Kidney tubule cell (primary cell): Measurements from ENCODE around the gene MUSK.

ENCODE experiments used
- DNase-seq: peaks from one replicate; pipeline ENCODE4 v3.0.0-alpha.2; 2018; ENCODE audit warnings: low spot score

MUSK gene

DNA sequence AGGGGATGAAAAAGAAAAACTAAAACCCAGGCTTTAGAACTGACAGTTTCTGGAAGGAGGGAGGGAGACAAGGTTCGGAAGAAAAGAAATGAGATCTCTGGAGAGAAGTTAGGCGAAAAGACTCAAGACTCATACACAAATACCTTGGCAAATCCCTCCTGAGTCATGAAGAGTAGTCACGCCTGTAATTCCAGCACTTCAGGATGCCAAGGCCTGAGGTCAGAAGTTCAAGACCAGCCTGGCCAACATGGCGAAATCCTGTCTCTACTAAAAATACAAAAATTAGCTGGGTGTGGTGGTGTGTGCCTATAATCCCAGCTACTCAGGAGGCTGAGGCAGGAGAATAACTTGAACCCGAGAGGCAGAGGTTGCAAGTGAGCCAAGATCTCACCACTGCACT, 27.3 kb downstream of the MUSK start:
- DNase-seq: peak; percentile 7

DNA sequence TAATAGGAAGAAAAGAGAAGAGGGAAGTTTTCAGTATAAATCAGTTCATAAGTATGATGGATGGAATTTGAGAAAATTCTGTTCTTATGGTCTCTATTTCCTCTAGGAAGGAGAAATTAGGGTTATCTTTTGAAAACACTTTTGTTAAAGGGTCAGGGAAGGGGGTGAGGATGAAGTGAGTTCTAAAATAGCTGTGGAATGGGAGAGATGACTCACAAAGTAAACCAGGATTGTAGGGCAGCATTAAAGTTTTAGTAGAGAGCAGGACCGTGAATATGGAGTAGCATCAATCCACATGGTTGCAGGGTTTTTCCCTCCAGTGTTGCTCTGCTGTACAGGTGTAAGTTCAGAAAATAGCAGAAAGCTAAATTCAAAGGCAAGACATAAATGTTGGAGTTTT, 32.4 kb downstream of the MUSK start:
- peak; percentile 3 for DNase-seq

DNA sequence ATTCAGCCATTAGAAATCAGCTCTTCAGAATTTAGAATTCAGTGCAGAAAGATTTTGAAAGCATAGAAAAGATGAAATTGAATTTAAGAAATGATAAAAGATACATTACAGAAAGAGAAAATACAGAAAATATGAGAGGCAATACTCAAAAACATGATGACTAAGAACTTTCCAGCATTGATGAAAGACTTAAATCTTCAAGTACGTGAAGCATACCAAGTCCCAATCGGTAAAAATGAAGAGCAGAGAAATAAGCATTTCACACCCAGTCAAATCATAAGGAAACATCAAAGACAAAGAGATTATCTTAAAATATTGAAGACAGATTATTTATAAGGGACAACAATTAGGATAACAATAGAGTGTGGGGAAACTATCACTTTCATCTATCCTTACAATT, 35.1 kb downstream of the MUSK start:
- no peak for DNase-seq

DNA sequence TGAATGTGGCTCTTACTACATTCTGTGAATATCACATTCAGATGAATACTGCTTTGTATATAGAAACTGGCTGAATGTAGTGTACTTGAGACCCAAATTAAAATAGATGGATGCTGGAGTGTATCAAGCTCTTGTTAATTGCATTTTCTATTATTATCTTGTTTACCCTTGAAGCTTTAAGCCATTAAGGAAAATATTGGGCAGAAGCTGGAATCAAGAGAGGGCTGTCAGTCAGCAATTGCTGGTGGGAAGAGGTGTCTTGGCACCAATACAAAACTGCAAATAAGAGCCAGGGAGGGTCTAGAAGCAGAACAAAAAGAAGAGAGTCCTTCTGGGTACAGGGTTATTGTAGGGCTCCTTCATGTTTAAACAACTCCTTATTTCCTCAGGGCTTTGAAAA, 38.8 kb downstream of the MUSK start:
- DNase-seq: no peak

DNA sequence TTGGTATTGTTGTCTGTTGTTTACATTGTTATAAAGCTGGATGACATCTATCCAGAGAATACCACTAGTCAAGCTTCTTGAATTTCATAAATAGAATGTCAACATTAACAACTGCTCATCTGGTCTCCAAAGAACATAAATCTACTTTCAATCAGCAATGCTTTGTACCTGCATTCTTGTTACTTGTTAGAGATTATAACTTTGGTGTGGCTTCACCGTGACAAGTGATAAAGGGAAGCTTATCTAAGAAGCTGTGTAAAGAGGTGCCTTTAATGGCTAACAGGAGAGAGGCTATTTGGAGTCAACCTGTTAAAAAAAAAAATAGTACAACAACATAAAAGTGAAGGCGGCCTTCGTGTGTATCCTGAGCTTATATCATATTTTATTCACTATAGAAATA, 41.8 kb downstream of the MUSK start:
- no peak for DNase-seq

DNA sequence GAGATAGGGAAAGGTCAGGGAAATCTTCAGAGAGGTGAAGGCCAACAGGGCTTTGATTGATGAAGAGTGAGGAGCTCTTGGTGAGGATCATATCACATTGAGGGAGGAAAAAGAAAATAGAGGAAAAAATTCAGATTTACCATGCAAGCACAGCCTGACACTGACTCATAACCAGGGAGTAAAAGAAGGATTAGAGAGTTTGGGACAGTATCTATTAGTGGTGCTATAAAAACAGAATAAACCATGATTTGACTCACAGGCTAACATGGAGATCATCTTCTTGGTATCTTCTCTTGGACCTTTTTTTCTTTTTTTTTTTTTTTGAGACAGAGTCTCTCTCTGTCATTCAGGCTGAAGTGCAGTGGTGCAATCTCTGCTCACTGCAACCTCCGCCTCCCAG, 44.4 kb downstream of the MUSK start:
- no peak for DNase-seq

DNA sequence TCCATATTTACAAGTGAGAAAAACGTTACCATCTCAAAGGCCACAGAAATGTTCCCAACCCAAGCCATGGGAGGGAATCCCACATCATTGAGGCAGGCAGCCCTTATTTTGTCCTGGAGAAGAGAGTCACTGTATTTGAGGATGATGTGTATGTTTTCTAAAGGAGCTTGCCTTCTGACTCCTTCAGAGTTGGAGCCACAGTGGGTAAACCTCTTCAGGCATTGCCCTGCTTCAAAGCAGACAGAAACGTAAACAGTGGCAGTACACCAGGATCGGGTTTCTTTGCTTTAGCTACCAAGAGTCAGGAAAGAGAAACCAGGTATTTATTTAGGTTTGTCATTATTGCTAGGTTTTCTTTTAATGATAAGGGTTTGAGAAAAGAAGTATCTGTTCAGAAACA, 45.7 kb downstream of the MUSK start:
- no peak for DNase-seq

DNA sequence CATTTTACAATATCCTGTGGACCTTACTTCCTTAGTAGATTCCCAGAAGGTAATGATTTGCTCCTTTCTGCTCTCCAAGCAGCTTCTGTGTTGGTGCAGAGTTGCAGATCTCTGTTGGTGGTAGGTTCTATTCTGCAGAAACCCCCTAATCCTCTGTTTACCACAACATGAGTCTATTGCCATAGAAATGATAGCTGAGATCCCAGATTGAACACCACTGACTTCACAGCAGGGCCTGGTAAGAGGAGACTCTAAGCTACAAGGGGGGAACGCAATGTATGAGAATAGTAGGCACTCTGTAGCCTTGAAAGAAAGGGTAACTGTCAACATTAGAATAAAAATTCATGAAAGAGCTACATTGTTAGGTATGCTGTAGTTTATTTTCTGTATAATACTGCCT, 59.5 kb downstream of the MUSK start:
- DNase-seq: no peak

DNA sequence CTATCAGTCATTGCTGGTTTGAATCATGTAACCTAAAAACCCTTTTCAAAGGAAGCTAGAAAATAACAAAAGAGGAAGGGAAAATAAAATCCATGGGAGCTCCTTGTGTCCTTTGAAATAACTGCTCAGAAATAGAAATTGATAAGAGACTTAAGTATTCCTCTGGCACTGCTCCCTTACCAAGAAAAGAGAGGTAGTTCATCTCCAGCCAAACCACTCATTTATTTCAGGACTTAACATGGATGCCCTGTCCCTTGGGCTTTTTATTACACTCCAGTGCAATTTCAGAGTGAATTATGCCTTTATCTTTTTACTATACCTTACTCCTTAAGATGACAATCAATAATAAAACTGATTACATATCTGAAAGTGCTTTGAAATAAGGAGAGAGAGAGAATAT, 61.0 kb downstream of the MUSK start:
- no peak for DNase-seq

DNA sequence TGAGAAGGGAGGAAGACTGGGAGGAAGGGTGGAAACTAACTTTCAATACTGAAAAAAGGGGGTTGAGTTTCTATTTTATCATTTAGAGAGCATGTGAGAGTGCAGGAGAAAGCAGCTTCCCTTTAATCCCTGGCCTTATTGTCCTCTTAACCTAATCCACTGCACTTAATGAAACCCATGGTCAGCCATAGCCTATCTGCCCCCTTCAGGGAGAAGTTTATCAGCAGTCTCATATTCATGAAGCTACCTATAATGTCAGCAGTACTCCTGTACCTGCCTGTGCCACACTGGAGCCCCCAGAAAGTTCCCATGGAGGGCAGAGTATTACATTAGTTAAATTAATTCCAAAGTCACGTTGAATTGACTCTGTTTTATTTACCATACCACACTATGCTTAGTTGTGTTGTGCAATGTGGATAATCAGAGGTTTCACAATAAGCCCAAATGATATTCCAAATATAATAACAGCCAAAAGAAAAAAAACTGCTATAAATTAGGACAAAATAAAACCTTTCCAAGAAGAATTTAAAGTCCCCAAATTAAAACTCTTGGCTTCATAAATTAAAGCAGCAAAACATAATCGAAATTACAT, 62.9 kb downstream of the MUSK start:
- no peak for DNase-seq

DNA sequence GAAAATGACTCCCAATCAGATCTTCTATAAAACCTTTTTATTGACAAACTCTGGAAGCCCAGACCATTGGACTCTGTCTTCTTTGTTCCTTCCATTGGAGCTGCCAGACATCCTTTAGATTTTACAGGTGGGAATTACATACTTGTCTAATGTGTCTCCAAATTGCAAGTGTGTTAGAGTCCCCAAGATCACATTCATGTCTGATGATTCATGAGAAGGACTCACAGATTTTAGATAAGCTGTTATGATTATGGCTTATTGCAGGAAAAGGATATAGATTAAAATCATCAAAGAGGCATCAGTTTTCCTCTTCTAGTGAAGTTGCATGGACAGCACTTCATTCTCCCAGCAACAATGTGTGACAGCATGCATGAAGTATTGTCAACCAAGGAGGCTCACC, 70.4 kb downstream of the MUSK start:
- DNase-seq: peak; percentile 47

DNA sequence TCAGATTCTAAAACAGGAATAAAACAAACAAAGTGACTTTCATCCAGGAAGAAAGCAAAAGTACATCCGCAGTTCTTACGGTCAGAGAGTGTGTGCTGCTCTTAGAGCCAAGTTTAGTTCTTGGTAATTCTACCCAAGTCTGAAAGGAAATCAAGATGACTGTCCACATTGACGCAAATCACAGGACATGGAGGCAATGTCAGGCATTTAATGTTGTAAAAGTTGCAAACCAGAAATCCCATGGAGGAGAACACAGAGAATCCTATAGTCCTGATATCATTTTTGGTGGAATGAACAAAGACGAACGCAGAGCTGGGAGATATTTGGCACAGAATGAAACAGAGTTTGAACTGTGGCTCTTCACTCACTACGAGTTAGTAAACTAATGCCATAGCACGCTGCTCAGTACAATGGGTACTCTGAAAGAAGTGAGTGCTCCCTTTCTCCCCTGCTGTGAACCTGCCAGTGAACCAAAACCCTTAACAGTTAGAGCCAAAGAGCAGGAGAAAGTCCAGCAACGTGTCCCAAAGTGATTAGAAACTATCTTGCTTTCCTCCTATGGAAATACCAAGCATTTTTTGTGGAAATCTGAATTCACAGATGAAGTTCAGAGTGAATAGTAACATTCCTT, 74.3 kb downstream of the MUSK start:
- peak; percentile 21 for DNase-seq

DNA sequence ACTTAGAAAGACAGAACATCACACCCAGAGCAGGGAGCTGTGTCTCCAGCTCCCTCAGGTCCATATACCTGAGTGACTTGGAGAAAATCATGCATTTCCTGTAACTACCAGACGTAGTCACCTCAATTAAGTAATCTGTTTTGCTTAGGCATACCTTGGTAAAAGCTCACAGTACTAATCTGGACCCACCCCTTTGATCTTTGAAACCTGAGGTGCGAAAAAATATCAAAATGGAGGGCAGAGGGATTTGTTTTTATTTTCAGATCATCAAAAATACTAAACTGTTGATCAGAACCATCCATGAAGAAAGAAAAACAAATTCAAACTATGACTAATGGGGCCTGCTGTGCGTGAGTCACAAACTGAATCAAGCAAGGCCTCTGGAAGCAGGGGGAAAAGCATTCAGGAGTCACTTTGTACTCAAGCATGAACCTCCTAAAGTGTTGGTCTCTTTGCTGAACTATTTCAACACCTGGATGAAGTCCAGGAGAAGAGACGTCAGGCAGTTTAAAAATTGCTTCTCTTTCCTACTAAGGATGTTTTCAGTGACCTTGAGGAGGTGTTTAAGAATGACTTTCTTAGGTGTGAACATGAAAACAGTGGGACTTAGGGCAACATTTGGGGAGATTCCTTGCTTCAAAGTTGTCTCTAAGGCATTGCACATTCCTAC, 76.3 kb downstream of the MUSK start:
- peak; percentile 96 for DNase-seq

DNA sequence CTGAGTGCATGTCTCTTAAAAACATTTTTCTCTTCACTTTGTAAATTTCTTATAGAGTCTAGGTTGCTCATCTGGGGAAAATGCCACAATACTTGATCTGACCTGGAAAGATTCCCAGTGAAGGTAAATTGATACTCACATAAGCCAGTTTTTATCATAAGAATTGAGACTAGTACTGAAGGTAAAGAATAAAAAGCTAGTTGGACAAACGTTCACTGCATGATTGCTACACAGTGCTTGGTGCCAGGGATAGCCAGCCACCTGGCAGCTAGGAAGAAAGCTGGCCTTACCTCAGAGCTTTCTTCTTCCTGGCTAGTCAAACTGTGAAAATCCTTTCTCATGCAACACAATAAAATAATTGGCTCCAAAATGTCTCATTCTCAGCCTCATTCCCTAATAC, 77.1 kb downstream of the MUSK start:
- DNase-seq: no peak

DNA sequence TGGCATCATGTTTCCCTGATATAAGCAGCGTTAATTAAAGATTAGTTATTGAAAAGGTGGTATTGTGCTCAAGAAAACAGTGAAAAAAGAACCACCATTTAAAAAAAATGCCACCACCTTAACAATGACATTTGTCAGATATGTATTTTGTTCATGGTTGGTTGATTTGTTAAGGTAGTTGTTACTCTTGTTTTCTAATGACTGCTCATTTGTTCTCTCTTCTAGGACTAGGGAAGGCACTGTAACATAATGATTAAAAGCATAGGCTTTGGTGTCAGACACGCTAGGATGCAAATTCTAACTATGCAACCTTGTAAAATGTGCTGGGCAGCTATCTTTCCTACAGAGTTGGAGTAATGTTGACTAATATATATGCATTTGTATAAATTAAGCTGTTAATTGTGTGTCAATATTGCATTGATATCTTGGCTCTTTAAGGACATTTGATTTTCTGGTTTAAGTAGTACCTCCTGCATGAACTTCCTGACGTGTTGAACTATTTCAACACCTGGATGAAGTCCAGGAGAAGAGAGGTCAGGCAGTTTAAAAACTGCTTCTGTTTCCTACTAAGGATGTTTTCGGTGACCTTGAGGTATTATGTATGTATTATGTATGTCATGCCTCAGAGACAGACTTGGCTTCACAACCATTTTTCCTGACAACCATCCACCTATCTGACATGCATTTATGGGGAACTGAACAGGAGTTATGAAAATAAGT, 77.8 kb downstream of the MUSK start:
- DNase-seq: no peak

DNA sequence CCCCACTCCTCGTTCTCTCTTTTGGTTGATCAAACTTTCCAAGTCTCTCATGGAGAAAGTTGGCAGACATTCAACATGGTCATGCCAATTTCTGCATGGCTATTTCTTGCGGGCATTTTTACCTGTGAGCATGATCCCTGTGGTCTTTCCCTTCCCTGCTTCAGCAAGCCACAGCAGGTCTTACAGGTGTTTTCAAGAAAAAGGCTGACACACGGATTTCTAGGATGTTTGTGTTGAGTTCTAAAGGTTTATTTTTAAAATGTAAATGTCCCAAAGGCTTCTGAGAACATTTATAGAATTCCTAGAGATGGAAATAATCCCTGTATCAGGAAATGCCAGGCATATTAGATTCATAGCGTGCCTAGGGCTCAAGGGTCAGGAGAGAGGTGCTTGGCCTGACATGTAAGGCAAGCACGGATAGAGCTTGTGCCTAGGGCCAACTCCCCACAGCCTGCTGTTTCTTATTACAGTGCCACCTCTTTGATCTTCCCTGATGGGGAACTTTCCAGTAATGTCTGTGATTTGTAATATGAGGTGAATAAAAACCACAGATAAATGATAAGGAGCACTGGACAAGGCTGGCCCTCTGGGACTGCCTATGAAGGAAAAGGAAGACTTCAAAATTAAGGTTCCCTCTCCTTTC, 79.8 kb downstream of the MUSK start:
- peak; percentile 36 for DNase-seq

DNA sequence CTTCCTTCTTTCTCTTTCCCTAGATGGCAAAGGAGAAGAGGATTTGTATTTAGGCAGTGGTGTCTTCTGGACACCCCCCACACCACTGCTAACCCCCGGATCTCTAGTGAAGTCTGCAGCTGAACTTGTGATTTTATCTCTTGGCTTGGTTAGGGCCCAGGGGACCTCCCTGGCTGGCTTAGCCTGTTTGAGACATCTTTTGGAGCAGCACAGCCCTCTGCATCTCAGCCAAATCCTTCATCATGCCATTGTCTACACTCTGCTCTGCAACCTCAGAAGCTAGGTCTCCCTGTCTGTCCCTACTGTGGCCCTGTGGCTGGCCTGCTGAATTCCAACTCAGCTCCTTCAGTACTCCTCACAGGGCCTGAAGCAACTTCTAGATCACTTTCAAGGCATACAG, 81.7 kb downstream of the MUSK start:
- no peak for DNase-seq

DNA sequence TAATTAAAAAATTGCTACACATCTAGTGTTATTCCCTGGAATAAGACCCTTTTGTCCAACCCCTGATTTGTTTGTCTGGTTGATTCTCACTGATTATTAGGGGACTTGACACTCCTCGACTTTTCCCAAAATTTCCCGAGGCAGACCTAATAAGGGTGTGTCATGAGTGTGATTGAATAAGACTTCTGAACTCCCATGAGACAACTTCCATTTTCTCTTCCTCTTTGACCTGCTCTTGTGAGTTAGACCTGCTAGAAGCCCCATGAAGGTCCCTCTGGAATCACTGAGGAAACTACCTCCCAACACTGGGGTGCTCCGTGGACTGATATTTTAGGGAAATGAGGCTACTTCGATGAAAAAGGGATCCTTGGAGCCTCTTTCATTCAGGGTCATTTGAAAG, 83.4 kb downstream of the MUSK start:
- no peak for DNase-seq

DNA sequence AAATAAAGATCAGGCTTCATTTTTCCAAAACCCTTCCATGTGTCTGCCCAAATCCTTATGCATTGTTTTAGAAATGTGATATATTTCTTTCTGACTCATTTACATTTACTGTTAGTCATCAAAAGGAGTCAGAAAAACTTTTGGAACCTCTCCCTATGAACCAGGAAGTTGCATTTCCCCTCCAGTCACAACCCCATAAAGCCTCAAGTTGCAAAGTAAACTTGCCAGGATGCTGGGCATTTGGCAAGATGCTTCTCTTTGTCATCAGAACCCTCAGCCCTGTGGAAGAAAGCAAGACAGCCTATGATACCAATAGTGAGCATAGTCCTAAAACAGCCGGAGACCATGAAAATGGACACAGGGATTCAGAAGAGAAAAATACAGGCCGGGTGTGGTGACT, 84.2 kb downstream of the MUSK start:
- peak; percentile 86 for DNase-seq

DNA sequence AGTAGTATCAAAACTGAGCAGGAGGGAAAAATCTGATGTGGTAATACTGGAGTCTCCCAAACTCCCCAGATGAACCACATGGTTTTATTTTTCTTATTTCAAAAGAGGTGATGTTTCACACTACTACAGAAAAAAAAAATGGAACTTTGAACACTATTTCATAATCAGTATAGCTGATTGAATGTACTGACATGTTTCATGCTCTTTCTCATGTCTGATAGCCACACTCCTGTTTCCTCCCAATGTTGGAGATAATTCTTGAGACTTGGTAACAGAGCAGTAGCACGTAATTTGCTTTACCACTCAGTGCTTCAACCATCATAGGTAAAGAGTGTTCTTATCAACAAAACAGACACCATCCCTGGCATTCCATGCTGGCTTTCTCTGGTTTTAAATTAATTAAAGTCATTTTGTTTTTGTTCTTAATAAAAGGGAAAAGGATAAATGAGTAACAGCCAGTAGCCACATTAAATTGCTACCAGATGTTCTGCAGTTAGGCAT, 85.2 kb downstream of the MUSK start:
- DNase-seq: no peak

DNA sequence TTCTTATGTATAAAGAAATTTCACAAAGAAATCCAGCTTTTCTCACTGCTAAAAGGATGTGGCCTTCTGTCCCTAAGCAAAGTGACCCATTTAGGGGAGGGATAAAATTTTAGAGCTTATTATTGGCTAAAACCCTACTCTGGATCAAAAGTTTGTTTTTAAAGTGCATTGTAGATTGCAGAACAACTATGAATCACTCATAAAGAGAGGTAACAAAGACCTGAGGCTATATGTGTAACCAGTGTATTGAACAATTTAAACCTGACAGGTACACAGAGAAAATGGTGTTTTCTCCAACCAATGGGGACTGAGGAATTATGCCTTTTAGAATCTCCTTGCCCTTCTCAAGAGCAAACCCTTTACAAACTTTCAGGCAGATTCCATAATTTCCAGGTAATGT, 86.6 kb downstream of the MUSK start:
- no peak for DNase-seq

DNA sequence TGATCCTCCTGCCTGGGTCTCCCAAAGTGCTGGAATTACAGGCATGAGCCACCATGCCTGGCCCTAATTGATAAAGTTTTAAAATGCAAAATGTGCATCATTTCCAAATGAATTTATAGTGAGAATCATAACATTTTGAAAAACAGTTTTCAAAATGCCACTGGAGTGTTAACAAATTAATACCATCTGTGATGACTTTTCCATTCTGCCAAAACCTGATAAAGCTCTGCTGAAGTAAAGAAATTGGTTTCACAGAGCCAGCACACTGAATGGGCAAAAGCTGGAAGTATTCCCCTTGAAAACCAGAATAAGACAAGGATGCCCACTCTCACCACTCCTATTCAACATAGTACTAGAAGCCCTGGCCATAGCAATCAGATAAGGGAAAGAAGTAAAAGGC, 89.6 kb downstream of the MUSK start:
- DNase-seq: no peak

DNA sequence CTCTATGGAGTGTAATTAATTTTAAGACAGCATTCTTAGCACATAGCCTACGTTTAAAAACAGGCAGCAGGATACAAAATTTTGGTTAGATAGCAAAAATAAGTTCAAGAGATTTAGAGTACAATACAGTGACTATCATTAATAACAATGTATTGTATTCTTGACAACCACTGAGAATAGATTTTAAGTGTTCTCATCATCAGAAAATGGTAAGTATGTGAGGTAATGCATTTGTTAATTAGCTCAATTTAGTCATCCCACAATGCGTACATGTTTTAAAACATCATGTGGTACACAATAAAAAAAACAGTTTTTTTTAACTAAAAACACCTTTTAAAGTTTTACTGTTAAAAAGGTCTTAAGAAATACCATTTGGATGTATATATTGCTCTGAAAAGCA, 94.2 kb downstream of the MUSK start:
- DNase-seq: no peak
